Fibroblast of lung (primary cell): Measurements from ENCODE around the gene RABGAP1L.

Experiments
- EZH2 ChIP-seq: IDR thresholded peaks from 2 replicates; pipeline ENCODE4 v1.5.1; 2012; ENCODE audit warnings: low read length, control low read depth, mild to moderate bottlenecking; ENCODE audit errors: missing control alignments
- TF ChIP-seq, protein P1 (sequence below), 2 donors: IDR thresholded peaks in 1 of 2; conservative IDR thresholded peaks in 1 of 2; 1 replicate in 1 of 2; 2 replicates in 1 of 2; pipeline ENCODE4 v1.5.1; 2011 to 2012; ENCODE audit warnings: low read length in 2 of 2, control low read depth in 1 of 2, inconsistent platforms in 1 of 2, low read depth in 1 of 2, mild to moderate bottlenecking in 1 of 2

DNA sequence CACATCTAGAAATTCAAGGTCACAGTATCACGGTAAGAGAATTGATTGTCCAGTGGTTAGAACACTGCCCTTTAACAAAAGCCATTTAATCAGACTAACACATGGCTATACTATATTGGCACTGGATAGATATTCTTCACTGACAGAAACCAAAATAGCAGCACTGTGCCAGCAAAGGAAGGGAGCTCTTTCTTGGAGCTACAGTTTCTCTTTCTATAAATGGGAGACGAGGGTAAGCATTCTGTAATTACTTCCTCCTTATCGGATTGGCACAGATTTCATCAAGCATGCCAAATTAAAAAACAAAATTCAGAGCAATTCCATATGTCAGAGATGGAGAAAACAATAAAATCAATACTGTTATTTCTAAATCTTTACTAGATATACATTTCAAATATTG is 724.7 kb downstream of the RABGAP1L start:
- TF ChIP-seq, protein P1, sequence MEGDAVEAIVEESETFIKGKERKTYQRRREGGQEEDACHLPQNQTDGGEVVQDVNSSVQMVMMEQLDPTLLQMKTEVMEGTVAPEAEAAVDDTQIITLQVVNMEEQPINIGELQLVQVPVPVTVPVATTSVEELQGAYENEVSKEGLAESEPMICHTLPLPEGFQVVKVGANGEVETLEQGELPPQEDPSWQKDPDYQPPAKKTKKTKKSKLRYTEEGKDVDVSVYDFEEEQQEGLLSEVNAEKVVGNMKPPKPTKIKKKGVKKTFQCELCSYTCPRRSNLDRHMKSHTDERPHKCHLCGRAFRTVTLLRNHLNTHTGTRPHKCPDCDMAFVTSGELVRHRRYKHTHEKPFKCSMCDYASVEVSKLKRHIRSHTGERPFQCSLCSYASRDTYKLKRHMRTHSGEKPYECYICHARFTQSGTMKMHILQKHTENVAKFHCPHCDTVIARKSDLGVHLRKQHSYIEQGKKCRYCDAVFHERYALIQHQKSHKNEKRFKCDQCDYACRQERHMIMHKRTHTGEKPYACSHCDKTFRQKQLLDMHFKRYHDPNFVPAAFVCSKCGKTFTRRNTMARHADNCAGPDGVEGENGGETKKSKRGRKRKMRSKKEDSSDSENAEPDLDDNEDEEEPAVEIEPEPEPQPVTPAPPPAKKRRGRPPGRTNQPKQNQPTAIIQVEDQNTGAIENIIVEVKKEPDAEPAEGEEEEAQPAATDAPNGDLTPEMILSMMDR (conservative IDR thresholded peaks at IDR 0.05 in 1 of 2, IDR thresholded peaks at IDR 0.05 in 1 of 2; ENCODE audit: low read depth in 1 of 2, low read length in 2 of 2) = no peak
- no peak for TF ChIP-seq EZH2
